ENCODE measurements around the gene P2RY14.
"Not testable (repeated sequence)": the region's sequence is repeated elsewhere in the genome, so short reads cannot be mapped to it uniquely, and the experiment has no call there.

Gene P2RY14

DNA sequence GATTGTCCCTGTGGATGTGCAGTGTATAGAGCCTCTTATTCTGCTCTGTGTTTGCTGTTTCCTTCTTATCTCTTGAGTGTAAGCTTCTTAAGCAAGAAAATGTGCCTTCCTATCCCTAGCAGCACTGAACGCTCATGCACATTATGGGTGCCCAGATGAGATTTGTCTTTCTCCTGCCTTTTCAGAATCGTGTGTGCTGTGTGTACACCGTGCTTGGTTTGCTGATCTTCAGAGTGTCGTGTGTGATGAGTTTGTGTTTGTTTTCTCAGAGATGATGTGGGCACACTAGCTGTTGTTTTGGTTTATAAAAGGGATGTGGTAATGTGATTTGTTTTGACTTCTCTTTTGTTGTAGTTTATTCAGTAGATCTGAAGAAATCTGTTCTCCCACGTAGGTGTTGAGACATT lies 95.1 kb downstream of the P2RY14 start:
- WGBS, 2 experiments (ENCODE audit: insufficient coverage in 2 of 2) = 89% methylated on average over 4 of the region's 5 CpGs; no CpG with 5 or more reads in 1 of the 2 experiments
- peaks cover 4% of the 10 kb centered on the region for H3K36me3 ChIP-seq (ENCODE audit: control insufficient read depth, insufficient read depth, low read length)
- no peak overlapping the region for H3K4me3 ChIP-seq (ENCODE audit: extremely low read depth, insufficient read depth, low read length, poor library complexity, severe bottlenecking)
- no peaks in the 10 kb centered on the region for H3K4me1 ChIP-seq (ENCODE audit: control insufficient read depth, insufficient read depth, low read length, poor library complexity, severe bottlenecking)
- H3K9me3 ChIP-seq (ENCODE audit: control insufficient read depth, low read length) = no peaks in the 10 kb centered on the region
- H3K27ac ChIP-seq (ENCODE audit: low read depth, low read length, severe bottlenecking) = peak overlapping the region; percentile 11

DNA sequence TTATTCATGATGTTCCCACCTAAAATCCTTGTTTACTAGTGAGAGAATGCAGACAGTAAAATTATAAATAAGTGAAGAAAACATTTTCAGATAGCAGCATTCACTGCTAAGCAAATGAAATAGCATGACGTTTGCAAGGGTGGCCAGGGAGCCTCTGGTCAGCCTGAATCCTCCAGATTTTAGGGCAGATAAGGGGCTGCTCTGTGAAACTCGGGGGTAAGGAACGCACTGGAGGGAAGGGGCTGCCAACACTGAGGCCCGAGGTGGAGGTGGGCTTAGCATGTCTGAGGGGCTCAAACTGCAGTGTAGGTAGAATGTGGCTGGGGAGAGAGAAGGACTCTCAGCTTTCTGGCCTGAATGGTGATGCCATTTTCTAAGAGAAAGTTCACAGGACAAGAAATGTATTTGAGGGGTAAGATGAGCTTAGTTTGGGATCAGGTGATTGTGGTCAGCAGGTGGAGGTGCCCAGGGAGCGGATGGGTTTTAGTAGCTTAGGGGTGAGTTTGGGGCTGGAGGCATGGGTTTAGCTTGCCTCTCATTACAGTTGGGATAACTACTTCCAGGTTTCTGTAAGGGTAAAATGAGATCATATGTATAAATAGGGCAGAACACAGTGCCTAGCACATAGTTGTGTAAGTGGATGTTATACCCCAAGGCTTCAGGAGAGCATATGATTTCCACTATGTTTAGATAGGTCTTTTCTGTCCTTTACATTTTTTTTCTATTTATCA lies 95.8 kb downstream of the P2RY14 start:
- H3K36me3 ChIP-seq (ENCODE audit: control insufficient read depth, insufficient read depth, low read length) = peaks cover 4% of the 10 kb centered on the region
- H3K27ac ChIP-seq (ENCODE audit: low read depth, low read length, severe bottlenecking) = peak overlapping the region; percentile 11
- H3K4me1 ChIP-seq (ENCODE audit: control insufficient read depth, insufficient read depth, low read length, poor library complexity, severe bottlenecking) = no peaks in the 10 kb centered on the region
- H3K4me3 ChIP-seq (ENCODE audit: extremely low read depth, insufficient read depth, low read length, poor library complexity, severe bottlenecking) = no peak overlapping the region
- WGBS, 2 experiments (ENCODE audit: insufficient coverage in 2 of 2) = 78 to 86% methylated on average over 3 to 5 of the region's 5 CpGs
- H3K9me3 ChIP-seq (ENCODE audit: control insufficient read depth, low read length) = no peaks in the 10 kb centered on the region

DNA sequence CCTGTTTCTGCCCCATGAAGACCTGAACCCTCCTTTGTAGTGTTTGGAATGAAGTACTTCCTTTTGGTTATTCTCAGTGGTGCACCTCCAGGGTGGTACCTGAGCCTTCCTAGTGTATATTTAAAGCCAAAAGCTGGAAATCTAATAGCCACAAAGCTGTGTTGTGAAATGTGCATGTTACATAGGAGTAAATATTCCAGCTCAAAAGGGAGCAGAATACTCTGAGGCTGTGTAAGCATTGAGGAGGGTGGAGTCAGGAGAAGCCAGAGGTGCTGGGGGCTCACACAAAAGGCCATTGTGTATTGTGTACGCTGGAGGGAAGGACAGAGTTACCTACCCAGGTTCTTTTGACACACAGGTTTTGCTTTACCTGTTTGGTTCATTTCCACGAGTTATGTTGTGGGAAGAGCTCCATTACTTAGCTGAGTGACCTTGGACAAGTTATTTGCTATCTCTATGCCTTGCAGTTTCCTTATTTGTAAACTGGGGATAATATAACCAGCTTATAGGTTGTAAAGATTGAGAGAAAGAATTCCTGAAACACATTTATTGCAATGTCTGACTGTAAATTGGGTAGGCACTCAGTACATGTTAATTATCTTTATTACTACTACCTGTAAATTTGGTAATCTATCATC lies 100.0 kb downstream of the P2RY14 start:
- Histone ChIP-seq H3K36me3 (ENCODE audit: control insufficient read depth, insufficient read depth, low read length) (no peaks in the 10 kb centered on the region), H3K4me1 (ENCODE audit: control insufficient read depth, insufficient read depth, low read length, poor library complexity, severe bottlenecking) (no peaks in the 10 kb centered on the region), H3K4me3 (ENCODE audit: extremely low read depth, insufficient read depth, low read length, poor library complexity, severe bottlenecking) (no peak overlapping the region), H3K27ac (ENCODE audit: low read depth, low read length, severe bottlenecking) (no peak overlapping the region), H3K9me3 (ENCODE audit: control insufficient read depth, low read length) (no peaks in the 10 kb centered on the region)
- 78 to 100% methylated on average over 2 of the region's 2 CpGs for WGBS, 2 experiments (ENCODE audit: insufficient coverage in 2 of 2)

DNA sequence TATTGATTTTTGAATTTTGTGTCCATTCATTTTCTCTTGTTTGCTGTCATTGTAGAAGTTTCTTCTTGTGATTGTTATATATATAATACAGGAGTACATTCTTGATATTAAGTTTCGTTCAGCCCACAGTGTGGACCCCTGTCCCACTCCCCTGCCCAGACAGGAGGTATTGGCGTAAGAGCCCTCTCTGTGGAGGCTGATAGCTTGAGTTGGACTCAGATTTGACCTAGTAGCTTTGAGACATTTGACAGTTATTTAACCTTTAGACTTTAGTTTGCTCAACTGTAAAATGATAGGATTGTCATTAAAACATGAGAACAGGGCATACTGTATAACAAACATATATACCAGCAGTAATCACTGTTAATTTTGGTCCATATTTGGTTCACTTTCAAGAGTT lies 102.4 kb downstream of the P2RY14 start:
- no peak overlapping the region for H3K27ac ChIP-seq (ENCODE audit: low read depth, low read length, severe bottlenecking)
- no peak overlapping the region for H3K4me3 ChIP-seq (ENCODE audit: extremely low read depth, insufficient read depth, low read length, poor library complexity, severe bottlenecking)
- H3K4me1 ChIP-seq (ENCODE audit: control insufficient read depth, insufficient read depth, low read length, poor library complexity, severe bottlenecking) = peaks cover 4% of the 10 kb centered on the region
- no peaks in the 10 kb centered on the region for H3K36me3 ChIP-seq (ENCODE audit: control insufficient read depth, insufficient read depth, low read length)
- H3K9me3 ChIP-seq (ENCODE audit: control insufficient read depth, low read length) = no peaks in the 10 kb centered on the region
- WGBS, 2 experiments (ENCODE audit: insufficient coverage in 2 of 2) = 89 to 100% methylated on average over 1 of the region's 2 CpGs

DNA sequence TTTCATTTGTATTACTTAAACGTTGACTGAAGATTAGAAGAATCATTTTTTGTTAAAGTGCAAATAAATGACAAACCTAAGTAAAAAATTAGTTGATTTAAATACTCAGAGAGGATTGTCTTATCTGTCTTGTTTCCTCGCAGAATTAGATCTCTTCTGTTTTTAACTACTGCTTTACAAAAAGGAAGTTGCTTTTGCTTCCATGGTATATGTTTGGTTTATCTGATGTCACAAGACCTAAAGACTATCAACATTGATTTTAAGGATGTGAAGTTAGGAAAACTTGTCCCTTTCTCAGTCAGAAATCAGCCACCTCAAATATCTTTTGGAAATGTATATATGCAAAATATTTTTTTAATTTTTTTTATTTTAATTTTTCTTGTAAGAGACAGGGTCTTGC lies 104.0 kb downstream of the P2RY14 start:
- no peaks in the 10 kb centered on the region for H3K9me3 ChIP-seq (ENCODE audit: control insufficient read depth, low read length)
- H3K4me1 ChIP-seq (ENCODE audit: control insufficient read depth, insufficient read depth, low read length, poor library complexity, severe bottlenecking) = peaks cover 9% of the 10 kb centered on the region
- no CpG with 5 or more reads among the region's 2 CpGs for WGBS, 2 experiments (ENCODE audit: insufficient coverage in 2 of 2)
- no peaks in the 10 kb centered on the region for H3K36me3 ChIP-seq (ENCODE audit: control insufficient read depth, insufficient read depth, low read length)
- no peak overlapping the region for H3K27ac ChIP-seq (ENCODE audit: low read depth, low read length, severe bottlenecking)
- H3K4me3 ChIP-seq (ENCODE audit: extremely low read depth, insufficient read depth, low read length, poor library complexity, severe bottlenecking) = no peak overlapping the region

DNA sequence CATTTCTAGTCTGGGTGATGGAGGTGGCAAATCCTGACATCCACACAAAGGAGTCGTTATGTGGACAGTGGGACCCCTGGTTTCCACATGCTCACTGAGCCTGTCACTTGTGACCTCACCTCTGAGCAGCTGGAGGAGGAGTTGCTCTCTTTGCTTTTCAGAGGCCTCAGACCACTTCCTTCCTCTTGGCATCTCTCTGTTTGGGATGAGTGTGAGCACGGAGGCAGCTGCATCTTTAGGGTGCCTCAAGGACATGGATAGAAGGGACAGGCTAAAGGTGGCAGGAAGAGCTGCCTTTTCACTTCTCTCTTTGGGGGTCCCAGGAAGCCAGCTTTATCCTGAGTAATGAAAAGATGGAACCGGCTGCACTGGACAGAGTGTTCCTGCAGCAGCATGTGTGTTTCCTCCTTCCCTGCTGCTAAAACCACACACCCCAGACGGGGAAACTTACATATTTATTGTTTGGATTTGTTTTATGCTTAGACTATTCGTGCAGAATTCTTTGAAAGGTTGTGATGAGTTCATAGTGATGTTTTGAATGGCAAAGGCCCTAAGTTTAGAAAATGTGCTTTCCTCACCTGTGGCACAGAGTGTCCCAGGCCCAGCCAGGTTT lies 107.1 kb downstream of the P2RY14 start:
- WGBS, 2 experiments (ENCODE audit: insufficient coverage in 2 of 2) = 80 to 86% methylated on average over 1 to 2 of the region's 5 CpGs
- Histone ChIP-seq H3K36me3 (ENCODE audit: control insufficient read depth, insufficient read depth, low read length) (no peaks in the 10 kb centered on the region), H3K4me3 (ENCODE audit: extremely low read depth, insufficient read depth, low read length, poor library complexity, severe bottlenecking) (no peak overlapping the region), H3K27ac (ENCODE audit: low read depth, low read length, severe bottlenecking) (no peak overlapping the region), H3K4me1 (ENCODE audit: control insufficient read depth, insufficient read depth, low read length, poor library complexity, severe bottlenecking) (peaks cover 9% of the 10 kb centered on the region), H3K9me3 (ENCODE audit: control insufficient read depth, low read length) (no peaks in the 10 kb centered on the region)

DNA sequence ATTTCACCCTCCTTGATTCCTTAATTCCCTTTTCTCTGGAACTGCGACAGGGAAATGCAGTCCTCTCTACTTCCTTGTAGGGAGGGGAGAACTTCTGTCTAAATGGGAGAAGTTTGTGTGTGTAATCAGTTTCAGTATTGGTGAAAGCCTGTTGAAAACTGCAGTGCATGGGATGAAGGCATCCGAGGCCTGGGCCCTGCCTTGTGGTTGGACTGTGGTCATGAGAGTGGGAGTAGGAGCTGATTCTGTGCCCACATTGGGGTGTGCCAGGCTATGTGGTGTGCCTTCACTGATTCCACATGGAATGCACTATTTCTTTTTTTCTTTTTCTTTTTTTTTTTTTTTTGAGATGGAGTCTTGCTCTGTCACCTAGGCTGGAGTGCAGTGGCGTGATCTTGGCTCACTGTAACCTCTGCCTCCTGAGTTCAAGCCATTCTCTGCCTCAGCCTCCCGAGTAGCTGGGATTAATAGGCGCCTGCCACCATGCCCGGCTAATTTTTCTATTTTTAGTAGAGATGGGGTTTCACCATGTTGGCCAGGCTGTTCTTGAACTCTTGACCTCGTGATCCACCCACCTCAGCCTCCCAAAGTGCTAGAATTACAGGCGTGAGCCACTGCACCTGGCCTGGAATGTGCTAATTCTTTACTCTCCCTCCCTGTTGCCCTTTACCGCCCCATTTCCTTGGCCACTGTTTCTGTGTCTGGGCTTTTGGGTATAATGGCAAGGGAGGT lies 108.2 kb downstream of the P2RY14 start:
- not testable (repeated sequence) for H3K4me3 ChIP-seq (ENCODE audit: extremely low read depth, insufficient read depth, low read length, poor library complexity, severe bottlenecking); H3K4me1 ChIP-seq (ENCODE audit: control insufficient read depth, insufficient read depth, low read length, poor library complexity, severe bottlenecking)
- WGBS, 2 experiments (ENCODE audit: insufficient coverage in 2 of 2) = 92 to 100% methylated on average over 2 to 4 of the region's 9 CpGs

DNA sequence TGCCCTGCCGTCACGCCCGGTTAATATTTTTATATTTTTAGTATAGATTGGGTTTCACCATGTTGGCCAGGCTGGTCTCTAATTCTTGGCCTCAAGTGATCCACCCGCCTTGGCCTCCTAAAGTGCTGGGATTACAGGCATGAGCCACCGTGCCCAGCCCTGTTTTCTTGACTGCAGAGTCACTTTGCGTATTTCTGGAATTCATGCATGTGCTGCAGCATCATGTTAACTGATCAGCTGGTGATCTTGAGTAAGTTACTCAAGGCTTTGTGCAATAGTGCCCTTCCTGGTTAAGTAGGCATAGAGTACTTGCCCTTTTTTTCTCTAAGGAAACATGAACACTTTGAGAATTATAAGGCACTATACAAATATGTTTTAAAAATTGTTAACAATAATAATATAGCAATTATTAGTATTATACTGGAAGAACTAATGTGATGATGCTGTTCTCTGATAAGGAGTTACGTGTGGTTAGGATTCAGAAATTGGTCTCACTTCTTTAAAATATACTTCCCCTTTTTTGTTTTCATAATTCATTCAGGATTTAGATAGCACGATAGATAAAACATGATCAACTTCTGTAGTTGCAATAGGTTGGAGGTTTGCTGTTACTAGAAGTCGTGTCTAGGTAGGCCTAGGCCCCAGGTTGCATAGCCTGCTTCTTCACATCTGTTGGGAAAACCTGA lies 108.9 kb downstream of the P2RY14 start:
- H3K36me3 ChIP-seq (ENCODE audit: control insufficient read depth, insufficient read depth, low read length) = no peaks in the 10 kb centered on the region
- no peak overlapping the region for H3K27ac ChIP-seq (ENCODE audit: low read depth, low read length, severe bottlenecking)
- H3K9me3 ChIP-seq (ENCODE audit: control insufficient read depth, low read length) = no peaks in the 10 kb centered on the region
- 90 to 97% methylated on average over 3 to 5 of the region's 9 CpGs for WGBS, 2 experiments (ENCODE audit: insufficient coverage in 2 of 2)
- peaks cover 9% of the 10 kb centered on the region for H3K4me1 ChIP-seq (ENCODE audit: control insufficient read depth, insufficient read depth, low read length, poor library complexity, severe bottlenecking)
- no peak overlapping the region for H3K4me3 ChIP-seq (ENCODE audit: extremely low read depth, insufficient read depth, low read length, poor library complexity, severe bottlenecking)

More for the DNA sequence above, 108.2 kb downstream of the P2RY14 start:
- not testable (repeated sequence) for H3K9me3 ChIP-seq (ENCODE audit: control insufficient read depth, low read length); H3K36me3 ChIP-seq (ENCODE audit: control insufficient read depth, insufficient read depth, low read length); H3K27ac ChIP-seq (ENCODE audit: low read depth, low read length, severe bottlenecking)

DNA sequence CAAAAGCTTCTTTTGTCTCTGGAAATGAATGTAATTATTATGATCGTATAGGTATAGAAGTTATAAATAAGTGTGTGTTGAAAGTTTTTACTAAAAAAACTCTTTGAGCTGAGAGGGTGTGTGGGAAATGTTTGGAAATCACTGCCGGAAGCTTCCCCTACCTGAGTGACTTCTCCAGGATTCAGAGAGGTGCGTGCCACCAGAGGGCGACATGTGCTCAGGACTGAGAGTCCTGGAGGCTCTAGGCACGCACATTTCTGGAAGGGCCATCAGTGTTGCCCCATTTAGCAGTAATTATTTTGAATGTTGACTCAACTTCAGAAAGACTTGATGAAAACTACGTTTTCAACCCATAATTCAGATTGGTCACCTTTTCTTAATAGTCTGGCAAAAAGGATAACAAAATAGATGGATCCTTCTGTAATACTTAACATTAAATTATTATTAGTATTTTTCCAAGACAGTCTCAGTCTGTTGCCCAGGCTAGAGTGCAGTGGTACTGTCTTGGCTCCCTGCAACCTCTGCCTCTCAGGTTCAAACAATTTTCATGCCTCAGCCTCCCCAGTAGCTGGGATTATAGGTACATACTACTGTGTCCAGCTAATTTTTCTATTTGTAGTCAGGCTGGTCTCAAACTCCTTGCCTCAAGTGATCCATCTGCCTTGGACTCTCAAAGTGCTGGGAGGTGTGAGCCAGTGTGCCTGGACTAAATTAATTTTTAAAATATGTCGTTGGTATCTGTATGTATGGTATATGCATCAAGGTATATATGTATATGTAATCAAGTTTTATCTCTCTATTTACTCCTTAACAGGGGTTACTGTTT lies 109.9 kb downstream of the P2RY14 start:
- H3K4me1 ChIP-seq (ENCODE audit: control insufficient read depth, insufficient read depth, low read length, poor library complexity, severe bottlenecking) = peaks cover 9% of the 10 kb centered on the region
- 28 to 57% methylated on average over 1 to 4 of the region's 7 CpGs for WGBS, 2 experiments (ENCODE audit: insufficient coverage in 2 of 2)
- H3K36me3 ChIP-seq (ENCODE audit: control insufficient read depth, insufficient read depth, low read length) = no peaks in the 10 kb centered on the region
- H3K27ac ChIP-seq (ENCODE audit: low read depth, low read length, severe bottlenecking) = no peak overlapping the region
- no peak overlapping the region for H3K4me3 ChIP-seq (ENCODE audit: extremely low read depth, insufficient read depth, low read length, poor library complexity, severe bottlenecking)
- no peaks in the 10 kb centered on the region for H3K9me3 ChIP-seq (ENCODE audit: control insufficient read depth, low read length)

Data from mesodermal cell (in vitro differentiated cells).